SK-N-SH (cell line): ENCODE results near the gene CDKAL1. TPM values are rescaled to one million over a fixed set of nuclear protein-coding genes. Genes with fewer than 3 reads are reported as not detected.

Experiments used
- CTCF ChIA-PET: fragments of 300-600, 350-600 bp; formaldehyde crosslinking; extraction: SDS; loops from one replicate; lab custom pipeline; 2021; lab: Yijun Ruan, JAX
- POLR2A ChIA-PET: fragments of 350-600 bp; sonication (Branson Sonifier 250); formaldehyde crosslinking; extraction: SDS; loops from one replicate; lab custom pipeline; 2020; ENCODE audit warnings: antibody characterized with exemption, inconsistent platforms; lab: Yijun Ruan, JAX
- DNase-seq: peaks from one replicate; pipeline ENCODE4 v3.0.0; 2012
- H2AFZ ChIP-seq: fragments of 200-600 bp; sonication (generic); 2 replicates; pipeline ENCODE4 v1.8.1; 2016; ENCODE audit warnings: antibody characterized with exemption, mild to moderate bottlenecking, low read depth
- H3F3A ChIP-seq: fragments of 200-600 bp; sonication (generic); replicated peaks from 2 replicates; pipeline ENCODE3; 2016; ENCODE audit warnings: antibody characterized with exemption, mild to moderate bottlenecking; ENCODE audit not compliant: insufficient read depth
- H3K27ac ChIP-seq, 2 experiments: fragments of 200-500 bp in 1 of 2; fragments of 200-600 bp in 1 of 2; sonication (Bioruptor generic) in 1 of 2; sonication (generic), shearing (Covaris generic) in 1 of 2; 2 replicates each; pipeline versions ENCODE4 v1.5.1 to v1.6.1; 2014 to 2016; ENCODE audit warnings: low read depth in 2 of 2, inconsistent platforms in 1 of 2, low read length in 1 of 2, mild to moderate bottlenecking in 1 of 2, mixed read lengths in 1 of 2
- H3K27me3 ChIP-seq: fragments of 200-600 bp; sonication (generic), shearing (Covaris generic); 2 replicates; pipeline ENCODE4 v1.6.1; 2016; ENCODE audit warnings: mixed run types; ENCODE audit not compliant: insufficient read depth
- H3K36me3 ChIP-seq, 2 experiments: fragments of 200-500 bp in 1 of 2; fragments of 200-600 bp in 1 of 2; sonication (Bioruptor generic) in 1 of 2; sonication (generic) in 1 of 2; replicated peaks in 1 of 2; 2 replicates each; pipeline versions ENCODE3 to v1.5.1; 2014 to 2016; ENCODE audit warnings: low read length in 1 of 2, mild to moderate bottlenecking in 1 of 2; ENCODE audit not compliant: insufficient read depth in 2 of 2, control insufficient read depth in 1 of 2
- H3K4me1 ChIP-seq, 2 experiments: fragments of 200-500 bp in 1 of 2; fragments of 200-600 bp in 1 of 2; sonication (Bioruptor generic) in 1 of 2; sonication (generic), shearing (Covaris generic) in 1 of 2; 2 replicates each; pipeline versions ENCODE4 v1.5.1 to v1.6.1; 2014 to 2016; ENCODE audit warnings: low read depth in 1 of 2, low read length in 1 of 2, mixed run types in 1 of 2; ENCODE audit not compliant: insufficient read depth in 2 of 2, control insufficient read depth in 1 of 2
- H3K4me2 ChIP-seq: fragments of 200-600 bp; sonication (generic), shearing (Covaris generic); 2 replicates; pipeline ENCODE4 v1.6.1; 2017; ENCODE audit warnings: mixed run types
- H3K4me3 ChIP-seq, 2 experiments: fragments of 200-500 bp in 1 of 2; fragments of 200-600 bp in 1 of 2; sonication (Bioruptor generic) in 1 of 2; sonication (generic), shearing (Covaris generic) in 1 of 2; 2 replicates each; pipeline versions ENCODE4 v1.5.1 to v1.8.1; 2014 to 2016; ENCODE audit warnings: low read depth in 2 of 2, inconsistent platforms in 1 of 2, low read length in 1 of 2, mild to moderate bottlenecking in 1 of 2, mixed read lengths in 1 of 2, moderate library complexity in 1 of 2
- H3K79me2 ChIP-seq: fragments of 200-600 bp; sonication (generic); 2 replicates; pipeline ENCODE4 v1.8.1; 2017; ENCODE audit warnings: mild to moderate bottlenecking; ENCODE audit not compliant: insufficient read depth
- H3K9ac ChIP-seq: fragments of 200-600 bp; sonication (generic); 2 replicates; pipeline ENCODE4 v1.6.1; 2017; ENCODE audit warnings: mixed run types
- H3K9me2 ChIP-seq: fragments of 200-600 bp; sonication (generic); 2 replicates; pipeline ENCODE4 v1.6.1; 2017; ENCODE audit warnings: mixed run types
- H3K9me3 ChIP-seq: fragments of 200-600 bp; sonication (generic); 2 replicates; pipeline ENCODE4 v1.6.1; 2017; ENCODE audit warnings: mixed run types, mild to moderate bottlenecking, moderate library complexity
- H4K20me1 ChIP-seq: fragments of 200-600 bp; sonication (generic); 2 replicates; pipeline ENCODE4 v1.6.1; 2017; ENCODE audit warnings: mild to moderate bottlenecking, mixed run types; ENCODE audit not compliant: insufficient read depth
- CHD2 ChIP-seq: fragments of 150-350 bp; IDR thresholded peaks from 2 replicates; pipeline ENCODE4 v1.6.1; 2018; ENCODE audit warnings: low read length; ENCODE audit not compliant: partially characterized antibody
- EP300 ChIP-seq, 2 experiments: IDR thresholded peaks; 2 replicates each; pipeline versions ENCODE4 v1.4.0 to v1.6.1; 2012; ENCODE audit warnings: borderline replicate concordance in 1 of 2, low read depth in 1 of 2, low read length in 1 of 2
- GABPA ChIP-seq: IDR thresholded peaks from 2 replicates; pipeline ENCODE4 v1.4.0; 2012; ENCODE audit warnings: low read depth, mild to moderate bottlenecking
- IRF3 ChIP-seq: fragments of 150-350 bp; IDR thresholded peaks from 2 replicates; pipeline ENCODE4 v1.6.1; 2016; ENCODE audit warnings: mild to moderate bottlenecking, low read depth, low read length
- JUND ChIP-seq: IDR thresholded peaks from 2 replicates; pipeline ENCODE4 v1.4.0; 2012
- MAX ChIP-seq: IDR thresholded peaks from 2 replicates; pipeline ENCODE4 v1.4.0; 2012; ENCODE audit warnings: low read depth
- MEF2A ChIP-seq: IDR thresholded peaks from 2 replicates; pipeline ENCODE4 v1.4.0; 2012; ENCODE audit warnings: low read depth, borderline replicate concordance
- MXI1 ChIP-seq: IDR thresholded peaks from 2 replicates; pipeline ENCODE4 v1.6.1; 2012; ENCODE audit warnings: mild to moderate bottlenecking, low read depth, low read length, improper control_type of control experiment
- NFIC ChIP-seq: IDR thresholded peaks from 2 replicates; pipeline ENCODE4 v1.4.0; 2012; ENCODE audit warnings: borderline replicate concordance
- NRF1 ChIP-seq: IDR thresholded peaks from 2 replicates; pipeline ENCODE4 v1.6.1; 2012; ENCODE audit warnings: low read depth, mild to moderate bottlenecking, low read length
- PBX3 ChIP-seq: IDR thresholded peaks from 2 replicates; pipeline ENCODE4; 2012
- RAD21 ChIP-seq: IDR thresholded peaks from 2 replicates; pipeline ENCODE4 v1.6.1; 2012; ENCODE audit warnings: mild to moderate bottlenecking, low read length
- RCOR1 ChIP-seq: fragments of 150-350 bp; IDR thresholded peaks from 2 replicates; pipeline ENCODE4 v1.6.1; 2017; ENCODE audit warnings: antibody characterized with exemption, low read length
- RFX5 ChIP-seq: IDR thresholded peaks from 2 replicates; pipeline ENCODE4 v1.6.1; 2012; ENCODE audit warnings: mild to moderate bottlenecking, improper control_type of control experiment, low read length
- TCF12 ChIP-seq: IDR thresholded peaks from 2 replicates; pipeline ENCODE4 v1.4.0; 2012
- USF1 ChIP-seq: IDR thresholded peaks from 2 replicates; pipeline ENCODE4 v1.4.0; 2012; ENCODE audit warnings: low read depth, borderline replicate concordance
- YY1 ChIP-seq: IDR thresholded peaks from 2 replicates; pipeline ENCODE4 v1.4.0; 2012; ENCODE audit warnings: low read depth, mild to moderate bottlenecking
- ZBTB33 ChIP-seq: IDR thresholded peaks from 2 replicates; pipeline ENCODE4 v1.4.0; 2012; ENCODE audit warnings: low read depth, borderline replicate concordance
- WGBS: methylation state at CpG from one replicate; pipeline ENCODE4 v1.1.6; 2017; ENCODE audit warnings: low lambda C conversion rate; 5-methylcytosine and 5-hydroxymethylcytosine counted together
- polyA plus RNA-seq, 3 experiments: library from polyadenylated mRNA; depleted of rRNA; stranded (reverse); fragments of >200 nt; gene quantifications; 2 replicates each; pipeline ENCODE4 v1.2.3, GENCODE V29; 2012
- TF ChIP-seq, protein P1 (sequence below): IDR thresholded peaks from 2 replicates; pipeline ENCODE4 v1.6.1; 2012; ENCODE audit warnings: mild to moderate bottlenecking, low read depth, low read length, moderate library complexity

Gene CDKAL1
- polyA plus RNA-seq, 1 of the 3 experiments (the other 2 are of a cell fraction) = 2.6 TPM

DNA sequence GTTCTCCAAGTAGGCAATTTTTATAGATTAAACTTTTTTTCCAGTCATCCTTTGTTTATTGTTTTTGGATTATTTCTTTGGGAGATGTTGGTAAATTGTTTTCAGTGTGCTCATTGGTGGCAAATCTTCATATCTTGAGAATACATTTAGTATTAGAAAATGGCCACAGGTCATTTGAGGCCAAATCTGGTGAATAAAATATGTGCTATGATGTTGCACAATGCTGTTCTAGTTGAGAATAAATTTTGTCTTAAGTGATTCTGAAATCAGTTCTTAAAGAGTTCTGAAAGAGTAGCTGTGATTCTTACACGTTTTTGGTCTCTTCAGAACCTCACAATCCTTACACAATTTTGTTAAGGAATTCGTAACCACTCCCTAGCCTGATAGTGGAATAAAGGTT, 20.1 kb downstream of the CDKAL1 start:
- Histone ChIP-seq H3K4me1 (peaks cover 0 to 6% of the 10 kb centered on the region in 2 experiments; a peak in 2 of 4 replicates), H3K27ac (no peak overlapping the region), H3K4me3 (no peak overlapping the region), H4K20me1 (no peaks in the 10 kb centered on the region), H3K27me3 (no peaks in the 10 kb centered on the region), H3K36me3 (peaks cover 3 to 19% of the 10 kb centered on the region in 2 experiments), H3K9me2 (no peaks in the 10 kb centered on the region), H3K79me2 (peaks cover 4% of the 10 kb centered on the region; the same call in 1 of the 2 replicates), H2AFZ (no peak overlapping the region), H3F3A (no peaks in the 10 kb centered on the region), H3K4me2 (no peak overlapping the region), H3K9me3 (no peaks in the 10 kb centered on the region), H3K9ac (no peak overlapping the region)
- ChIA-PET POLR2A (no interaction called here), CTCF (no interaction called here)
- TF ChIP-seq MXI1 (no peak), TCF12 (no peak), JUND (no peak), NRF1 (no peak), RCOR1 (no peak), RFX5 (no peak), MEF2A (no peak), USF1 (no peak)
- no peak for DNase-seq
- WGBS = 88% methylated on average over 2 of the region's 2 CpGs

DNA sequence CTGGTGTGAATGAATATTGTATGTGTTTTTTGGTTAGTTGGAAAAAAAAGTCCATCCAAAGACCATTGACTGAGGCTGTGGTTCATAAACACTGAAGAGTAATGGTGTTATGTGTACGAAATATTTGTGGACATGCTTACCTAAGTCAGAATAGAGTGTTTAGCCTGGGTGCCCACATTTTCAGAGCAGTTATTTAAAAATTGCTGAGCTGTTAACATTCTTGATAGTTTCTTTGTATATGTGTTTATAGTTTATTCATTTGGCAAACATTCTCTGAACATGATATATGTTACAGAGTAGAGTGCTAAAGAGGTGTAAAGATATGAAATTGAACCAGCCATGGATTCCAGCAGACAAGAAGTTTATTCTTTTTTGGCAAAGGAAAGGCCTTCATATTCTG, 20.6 kb downstream of the CDKAL1 start:
- DNase-seq = no peak
- CTCF ChIA-PET = no interaction called here
- Histone ChIP-seq H4K20me1 (no peaks in the 10 kb centered on the region), H3K36me3 (peaks cover 3 to 19% of the 10 kb centered on the region in 2 experiments), H3F3A (no peaks in the 10 kb centered on the region), H3K79me2 (peaks cover 4% of the 10 kb centered on the region; the same call in 1 of the 2 replicates), H2AFZ (no peak overlapping the region), H3K9ac (no peak overlapping the region), H3K4me3 (no peak overlapping the region), H3K27me3 (no peaks in the 10 kb centered on the region), H3K9me2 (no peaks in the 10 kb centered on the region), H3K4me1 (peaks cover 0 to 11% of the 10 kb centered on the region in 2 experiments; a peak in 2 of 4 replicates), H3K9me3 (no peaks in the 10 kb centered on the region), H3K4me2 (no peak overlapping the region), H3K27ac (no peak overlapping the region)
- 93% methylated on average over 1 of the region's 1 CpG for WGBS
- POLR2A ChIA-PET = no interaction called here
- no peak for TF ChIP-seq NFIC
- no peak for TF ChIP-seq TCF12
- no peak for TF ChIP-seq ZBTB33
- TF ChIP-seq NRF1 = no peak
- no peak for TF ChIP-seq PBX3
- TF ChIP-seq IRF3 = no peak
- no peak for TF ChIP-seq EP300 (IDR thresholded peaks at IDR 0.05; ENCODE audit: borderline replicate concordance in 1 of 2, low read depth in 1 of 2, low read length in 1 of 2)
- TF ChIP-seq CHD2 = no peak
- no peak for TF ChIP-seq MEF2A
- no peak for TF ChIP-seq GABPA
- TF ChIP-seq, protein P1, sequence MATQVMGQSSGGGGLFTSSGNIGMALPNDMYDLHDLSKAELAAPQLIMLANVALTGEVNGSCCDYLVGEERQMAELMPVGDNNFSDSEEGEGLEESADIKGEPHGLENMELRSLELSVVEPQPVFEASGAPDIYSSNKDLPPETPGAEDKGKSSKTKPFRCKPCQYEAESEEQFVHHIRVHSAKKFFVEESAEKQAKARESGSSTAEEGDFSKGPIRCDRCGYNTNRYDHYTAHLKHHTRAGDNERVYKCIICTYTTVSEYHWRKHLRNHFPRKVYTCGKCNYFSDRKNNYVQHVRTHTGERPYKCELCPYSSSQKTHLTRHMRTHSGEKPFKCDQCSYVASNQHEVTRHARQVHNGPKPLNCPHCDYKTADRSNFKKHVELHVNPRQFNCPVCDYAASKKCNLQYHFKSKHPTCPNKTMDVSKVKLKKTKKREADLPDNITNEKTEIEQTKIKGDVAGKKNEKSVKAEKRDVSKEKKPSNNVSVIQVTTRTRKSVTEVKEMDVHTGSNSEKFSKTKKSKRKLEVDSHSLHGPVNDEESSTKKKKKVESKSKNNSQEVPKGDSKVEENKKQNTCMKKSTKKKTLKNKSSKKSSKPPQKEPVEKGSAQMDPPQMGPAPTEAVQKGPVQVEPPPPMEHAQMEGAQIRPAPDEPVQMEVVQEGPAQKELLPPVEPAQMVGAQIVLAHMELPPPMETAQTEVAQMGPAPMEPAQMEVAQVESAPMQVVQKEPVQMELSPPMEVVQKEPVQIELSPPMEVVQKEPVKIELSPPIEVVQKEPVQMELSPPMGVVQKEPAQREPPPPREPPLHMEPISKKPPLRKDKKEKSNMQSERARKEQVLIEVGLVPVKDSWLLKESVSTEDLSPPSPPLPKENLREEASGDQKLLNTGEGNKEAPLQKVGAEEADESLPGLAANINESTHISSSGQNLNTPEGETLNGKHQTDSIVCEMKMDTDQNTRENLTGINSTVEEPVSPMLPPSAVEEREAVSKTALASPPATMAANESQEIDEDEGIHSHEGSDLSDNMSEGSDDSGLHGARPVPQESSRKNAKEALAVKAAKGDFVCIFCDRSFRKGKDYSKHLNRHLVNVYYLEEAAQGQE = no peak
- TF ChIP-seq USF1 = no peak
- TF ChIP-seq YY1 = no peak
- TF ChIP-seq MAX = no peak
- TF ChIP-seq RAD21 = no peak
